ENCODE data around the gene SELENOO.

The SELENOO gene

DNA sequence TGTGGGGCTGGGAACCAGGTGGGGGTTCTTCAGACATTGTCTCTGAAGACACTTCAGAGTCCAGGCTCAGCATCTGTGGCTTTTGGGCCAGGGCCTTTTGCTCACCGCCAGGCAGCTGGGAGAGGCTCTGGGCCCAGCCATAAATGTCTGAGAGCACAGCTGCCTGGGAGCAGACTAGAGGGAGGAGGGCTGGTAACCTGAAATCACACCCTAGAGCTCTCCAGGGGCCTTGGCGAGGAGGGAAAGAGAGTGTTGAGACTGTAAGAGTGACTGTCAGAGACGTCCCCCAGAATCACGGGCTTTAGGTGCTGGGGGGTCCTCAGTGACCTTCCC is 11.0 kb upstream of the SELENOO start:
- H3K9ac ChIP-seq (ENCODE audit: low read length): no peak overlapping the region

DNA sequence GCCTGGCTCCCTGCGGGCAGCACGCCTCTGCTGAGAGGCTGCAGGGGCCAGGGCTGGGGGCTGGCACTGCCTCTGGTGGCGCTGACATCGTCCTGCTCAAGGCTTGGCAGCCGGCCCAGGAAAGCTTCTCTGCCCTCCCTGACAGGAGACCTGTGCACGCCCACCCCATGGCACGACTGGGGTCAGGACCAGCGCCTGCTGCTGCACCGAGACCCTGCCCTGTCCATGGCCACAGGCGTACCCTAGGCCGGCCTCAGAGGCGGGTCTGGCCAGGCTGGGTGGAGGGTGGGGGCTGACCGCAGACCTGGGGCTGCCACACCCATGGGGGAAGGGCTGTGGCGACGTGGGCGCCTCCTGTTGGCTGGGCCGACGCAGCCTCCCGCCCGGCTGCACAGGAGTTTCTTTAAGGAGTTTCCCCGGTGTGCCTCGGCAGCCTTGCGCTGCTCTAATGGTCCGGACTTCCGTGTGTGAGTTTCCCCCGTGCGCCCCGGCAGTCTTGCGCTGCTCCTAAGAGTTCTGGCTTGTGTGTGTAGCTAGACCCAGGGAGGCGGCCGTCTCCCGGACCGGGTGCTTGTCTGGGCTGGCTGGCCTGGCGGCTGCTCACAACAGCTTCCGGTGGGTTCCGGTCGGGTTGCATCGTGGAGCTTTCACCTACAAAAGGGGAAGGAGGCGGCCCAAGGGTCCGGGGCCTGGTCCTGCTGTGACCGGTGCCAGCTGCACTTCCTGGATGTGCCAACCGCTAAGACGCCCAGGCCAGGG is 10.4 kb upstream of the SELENOO start:
- Histone ChIP-seq H3K9ac (ENCODE audit: low read length) (no peak overlapping the region), H3K27me3 (ENCODE audit: control insufficient read depth in 1 of 2, insufficient read depth in 2 of 2, low read length in 2 of 2) (no peaks in the 10 kb centered on the region), H3K27ac (ENCODE audit: low read depth, low read length) (peak overlapping the region; percentile 72), H3K36me3 (ENCODE audit: insufficient read depth, low read length) (peaks cover 7% of the 10 kb centered on the region), H3K9me3 (ENCODE audit: low read length) (no peaks in the 10 kb centered on the region), H3K4me1 (ENCODE audit: insufficient read depth, low read length) (peaks cover 27% of the 10 kb centered on the region), H3K4me3 (ENCODE audit: low read depth in 1 of 2, low read length in 2 of 2) (peak overlapping the region; percentile 42 to 45)

More for the DNA sequence above, 11.0 kb upstream of the SELENOO start:
- Histone ChIP-seq H3K4me3 (ENCODE audit: low read depth in 1 of 2, low read length in 2 of 2) (peak overlapping the region; percentile 42 to 45), H3K9me3 (ENCODE audit: low read length) (no peaks in the 10 kb centered on the region), H3K36me3 (ENCODE audit: insufficient read depth, low read length) (peaks cover 7% of the 10 kb centered on the region), H3K27me3 (ENCODE audit: control insufficient read depth in 1 of 2, insufficient read depth in 2 of 2, low read length in 2 of 2) (no peaks in the 10 kb centered on the region), H3K4me1 (ENCODE audit: insufficient read depth, low read length) (peaks cover 27% of the 10 kb centered on the region), H3K27ac (ENCODE audit: low read depth, low read length) (peak overlapping the region; percentile 72)

DNA sequence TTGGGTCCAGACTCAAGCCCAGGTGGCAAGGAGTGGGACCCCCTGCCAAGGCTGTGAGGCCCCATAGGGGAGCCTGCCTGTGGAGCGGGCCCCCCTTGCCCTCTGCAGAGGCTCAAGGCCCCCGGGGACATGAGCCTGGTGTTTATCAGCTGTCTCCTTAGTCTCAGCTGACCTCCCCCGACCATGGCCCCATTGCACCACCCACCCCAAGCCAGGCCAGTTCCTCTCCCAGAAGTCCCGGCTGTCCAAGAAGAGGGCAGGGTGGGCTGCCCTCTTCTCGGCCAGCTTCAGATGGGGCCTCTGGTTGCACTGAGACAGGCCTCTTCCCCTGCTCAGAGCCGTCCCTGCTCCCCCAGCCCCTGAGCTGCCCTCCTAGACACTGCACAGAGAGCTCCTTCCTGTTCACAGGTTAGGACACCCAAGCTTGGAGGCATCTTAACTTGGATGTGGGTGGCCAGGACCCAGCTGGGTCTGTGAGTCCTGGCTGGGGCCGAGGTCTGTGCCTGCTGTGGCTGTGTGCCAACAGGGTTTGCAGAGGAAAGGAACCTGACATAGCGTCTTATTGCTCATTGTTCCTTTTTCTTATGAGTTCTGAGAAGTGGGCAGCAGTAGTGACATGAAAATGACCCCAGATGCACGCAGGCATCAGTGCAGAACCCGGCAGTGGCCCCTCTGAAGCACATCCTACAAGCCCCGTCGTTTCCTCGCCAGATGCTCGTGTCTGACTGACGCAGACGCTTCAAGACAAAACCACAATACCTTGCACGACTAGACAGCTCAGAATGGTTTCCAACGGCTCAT is 9.7 kb upstream of the SELENOO start:
- Histone ChIP-seq H3K27ac (ENCODE audit: low read depth, low read length) (peak overlapping the region; percentile 72), H3K4me3 (ENCODE audit: low read depth in 1 of 2, low read length in 2 of 2) (peak overlapping the region; percentile 42 to 45), H3K36me3 (ENCODE audit: insufficient read depth, low read length) (peaks cover 7% of the 10 kb centered on the region), H3K4me1 (ENCODE audit: insufficient read depth, low read length) (peaks cover 27% of the 10 kb centered on the region), H3K27me3 (ENCODE audit: control insufficient read depth in 1 of 2, insufficient read depth in 2 of 2, low read length in 2 of 2) (no peaks in the 10 kb centered on the region), H3K9me3 (ENCODE audit: low read length) (no peaks in the 10 kb centered on the region), H3K9ac (ENCODE audit: low read length) (no peak overlapping the region)

DNA sequence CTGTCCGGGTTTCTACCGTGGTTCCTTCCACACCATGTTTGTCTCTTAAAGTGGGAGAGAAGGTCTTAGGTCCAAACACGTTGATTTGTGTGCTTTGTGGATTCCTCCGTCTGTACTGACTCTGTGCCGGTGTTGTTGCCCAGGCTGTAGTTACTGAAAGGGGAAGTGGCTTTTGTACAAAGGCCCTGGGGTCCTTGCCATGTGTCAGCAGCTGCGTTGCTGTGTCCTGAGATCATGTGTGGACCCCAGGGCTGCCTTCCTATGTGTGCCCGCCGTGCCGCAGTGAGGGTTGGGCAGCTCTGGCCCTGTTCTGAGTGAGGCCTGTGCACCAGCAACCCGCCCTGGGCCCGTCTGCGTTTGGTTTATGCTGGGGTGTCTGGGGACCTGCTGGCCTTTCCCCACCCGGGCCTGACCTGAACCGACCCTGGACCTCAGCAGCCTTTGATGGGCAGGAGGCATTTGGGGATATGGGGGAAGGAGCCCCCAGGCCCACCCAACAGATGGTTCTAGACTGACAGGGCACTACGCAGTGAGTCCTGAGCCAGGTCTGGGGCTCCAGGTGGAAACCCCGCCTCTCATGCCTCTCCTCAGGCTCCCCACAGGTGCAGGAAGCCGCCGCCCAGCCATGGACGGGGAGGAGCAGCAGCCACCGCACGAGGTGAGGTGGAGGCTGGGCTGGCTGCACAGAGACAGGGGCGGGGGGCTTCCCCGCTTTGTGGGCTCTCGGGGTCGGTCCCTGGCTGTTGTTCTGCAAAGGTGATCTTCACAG is 8.2 kb upstream of the SELENOO start:
- Histone ChIP-seq H3K9ac (ENCODE audit: low read length) (no peak overlapping the region), H3K27ac (ENCODE audit: low read depth, low read length) (no peak overlapping the region), H3K4me3 (ENCODE audit: low read depth in 1 of 2, low read length in 2 of 2) (no peak overlapping the region)

DNA sequence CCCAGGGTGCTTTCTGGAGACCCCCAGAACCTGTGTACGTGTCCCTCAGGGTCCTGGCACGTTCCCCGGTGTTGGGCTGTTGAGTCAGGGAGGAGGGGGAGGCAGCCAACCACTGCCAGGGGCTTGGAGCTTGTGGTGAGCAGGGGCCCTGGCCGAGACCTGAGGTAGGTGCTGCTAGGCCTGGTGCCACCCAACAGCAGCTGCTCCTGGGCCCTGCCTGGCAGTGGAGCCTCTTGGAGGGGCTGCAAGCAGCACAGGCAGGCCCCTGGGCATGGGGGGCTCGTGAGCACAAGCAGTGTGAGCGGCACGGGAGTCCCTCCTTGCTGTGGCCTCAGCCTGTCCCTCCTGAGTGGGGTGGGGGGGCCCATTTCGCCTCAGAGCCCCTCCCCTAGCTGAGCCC is 7.2 kb upstream of the SELENOO start:
- H3K27ac ChIP-seq (ENCODE audit: low read depth, low read length): no peak overlapping the region
- H3K36me3 ChIP-seq (ENCODE audit: insufficient read depth, low read length): peaks cover 7% of the 10 kb centered on the region
- no peaks in the 10 kb centered on the region for H3K27me3 ChIP-seq (ENCODE audit: control insufficient read depth in 1 of 2, insufficient read depth in 2 of 2, low read length in 2 of 2)
- H3K4me1 ChIP-seq (ENCODE audit: insufficient read depth, low read length): peaks cover 19% of the 10 kb centered on the region
- no peak overlapping the region for H3K9ac ChIP-seq (ENCODE audit: low read length)
- H3K4me3 ChIP-seq (ENCODE audit: low read depth in 1 of 2, low read length in 2 of 2): no peak overlapping the region
- no peaks in the 10 kb centered on the region for H3K9me3 ChIP-seq (ENCODE audit: low read length)

More for the DNA sequence above, 8.2 kb upstream of the SELENOO start:
- no peaks in the 10 kb centered on the region for H3K27me3 ChIP-seq (ENCODE audit: control insufficient read depth in 1 of 2, insufficient read depth in 2 of 2, low read length in 2 of 2)
- peaks cover 7% of the 10 kb centered on the region for H3K36me3 ChIP-seq (ENCODE audit: insufficient read depth, low read length)
- H3K9me3 ChIP-seq (ENCODE audit: low read length): no peaks in the 10 kb centered on the region
- H3K4me1 ChIP-seq (ENCODE audit: insufficient read depth, low read length): peaks cover 19% of the 10 kb centered on the region

DNA sequence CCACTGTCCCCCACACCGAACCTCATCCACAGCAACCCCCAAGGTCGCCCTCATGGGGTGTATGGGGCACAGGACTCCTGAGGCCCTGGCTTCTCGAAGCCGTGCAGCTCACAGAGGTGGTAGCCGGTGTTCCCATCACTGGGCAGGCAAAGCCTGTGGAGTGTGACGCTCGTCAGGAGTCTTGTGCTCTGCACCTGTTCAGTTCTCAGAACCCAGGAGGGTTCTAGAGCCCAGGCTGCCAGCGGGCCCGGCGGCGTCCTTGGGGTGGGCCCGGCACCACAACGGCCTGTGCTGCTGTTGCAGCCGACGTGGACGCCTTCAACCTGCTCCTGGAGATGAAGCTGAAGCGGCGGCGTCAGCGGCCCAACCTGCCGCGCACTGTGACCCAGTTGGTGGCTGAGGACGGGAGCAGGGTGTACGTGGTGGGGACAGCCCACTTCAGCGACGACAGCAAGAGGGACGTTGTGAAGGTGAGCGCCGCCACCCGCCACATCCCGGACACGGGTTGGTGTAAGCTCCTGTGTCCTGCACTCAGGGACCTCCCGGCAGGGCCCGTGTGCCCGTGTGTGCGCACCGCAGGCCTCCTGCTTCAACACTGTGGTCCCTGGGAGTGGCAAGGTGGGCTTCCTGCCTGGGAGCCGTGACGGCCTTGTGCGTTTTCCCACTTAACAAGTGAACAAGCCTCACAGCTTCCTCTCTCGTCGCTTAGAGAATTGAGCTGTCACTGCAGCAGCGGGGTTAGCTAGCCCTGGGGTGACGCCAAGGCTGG is 6.6 kb upstream of the SELENOO start:
- H3K27ac ChIP-seq (ENCODE audit: low read depth, low read length): no peak overlapping the region
- H3K9me3 ChIP-seq (ENCODE audit: low read length): no peaks in the 10 kb centered on the region
- no peaks in the 10 kb centered on the region for H3K27me3 ChIP-seq (ENCODE audit: control insufficient read depth in 1 of 2, insufficient read depth in 2 of 2, low read length in 2 of 2)
- peaks cover 7% of the 10 kb centered on the region for H3K36me3 ChIP-seq (ENCODE audit: insufficient read depth, low read length)
- H3K4me1 ChIP-seq (ENCODE audit: insufficient read depth, low read length): peaks cover 18% of the 10 kb centered on the region
- no peak overlapping the region for H3K9ac ChIP-seq (ENCODE audit: low read length)
- no peak overlapping the region for H3K4me3 ChIP-seq (ENCODE audit: low read depth in 1 of 2, low read length in 2 of 2)

DNA sequence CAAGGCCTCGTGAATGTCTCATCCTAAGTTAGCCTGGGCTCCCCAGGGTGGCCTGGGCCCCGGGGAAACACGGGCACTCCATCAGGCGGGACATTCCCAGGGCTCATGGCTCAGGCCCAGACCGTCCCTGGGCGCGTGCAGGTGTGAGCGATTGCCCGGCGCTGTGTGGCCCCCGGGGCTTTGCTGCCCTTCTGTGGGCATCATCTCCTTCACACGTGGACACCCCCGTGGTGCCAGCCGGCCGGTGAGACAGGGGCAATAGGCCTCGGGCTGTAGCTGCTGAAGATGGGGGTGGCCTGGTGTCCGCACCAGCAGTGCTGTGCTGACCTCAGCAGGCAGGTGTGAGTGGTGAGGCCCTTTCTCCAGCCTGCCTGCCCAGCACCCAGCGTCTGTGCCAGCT is 4.6 kb upstream of the SELENOO start:
- Histone ChIP-seq H3K9ac (ENCODE audit: low read length) (no peak overlapping the region), H3K4me3 (ENCODE audit: low read depth in 1 of 2, low read length in 2 of 2) (no peak overlapping the region), H3K27ac (ENCODE audit: low read depth, low read length) (no peak overlapping the region), H3K9me3 (ENCODE audit: low read length) (no peaks in the 10 kb centered on the region), H3K27me3 (ENCODE audit: control insufficient read depth in 1 of 2, insufficient read depth in 2 of 2, low read length in 2 of 2) (no peaks in the 10 kb centered on the region), H3K4me1 (ENCODE audit: insufficient read depth, low read length) (peaks cover 8% of the 10 kb centered on the region), H3K36me3 (ENCODE audit: insufficient read depth, low read length) (peaks cover 7% of the 10 kb centered on the region)

DNA sequence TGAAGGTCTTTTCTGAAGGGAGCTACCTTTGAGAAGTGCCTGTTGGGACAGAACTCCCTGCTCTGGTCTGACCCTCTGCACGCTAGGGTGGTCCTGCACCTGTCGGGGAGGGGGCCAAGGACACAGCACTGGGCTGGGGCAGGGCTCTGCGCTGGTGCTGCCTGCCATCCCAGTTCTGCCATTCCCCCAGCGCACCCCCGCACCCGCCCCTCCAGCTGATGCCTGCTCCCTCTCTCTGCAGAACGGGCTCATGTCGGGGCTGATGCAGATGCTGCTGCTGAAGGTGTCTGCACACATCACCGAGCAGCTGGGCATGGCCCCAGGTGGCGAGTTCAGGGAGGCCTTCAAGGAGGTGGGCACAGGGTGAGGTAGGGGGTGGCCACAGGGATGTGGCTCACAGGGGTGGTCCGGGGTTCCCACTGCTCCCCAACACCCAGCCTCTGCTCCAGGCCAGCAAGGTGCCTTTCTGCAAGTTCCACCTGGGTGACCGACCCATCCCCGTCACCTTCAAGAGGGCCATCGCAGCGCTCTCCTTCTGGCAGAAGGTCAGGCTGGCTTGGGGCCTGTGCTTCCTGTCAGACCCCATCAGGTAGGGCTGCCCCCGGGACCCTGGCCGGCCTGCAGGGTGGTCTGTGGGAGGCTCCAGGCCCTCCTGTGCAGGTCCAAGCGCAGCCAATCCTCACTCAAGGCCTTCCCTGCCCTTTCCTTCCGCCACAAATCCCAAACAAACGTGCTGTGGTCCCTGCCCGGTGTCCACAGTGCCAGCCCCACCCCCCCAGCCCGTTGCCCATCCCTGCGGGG is 3.6 kb upstream of the SELENOO start:
- Histone ChIP-seq H3K27ac (ENCODE audit: low read depth, low read length) (no peak overlapping the region), H3K36me3 (ENCODE audit: insufficient read depth, low read length) (peaks cover 7% of the 10 kb centered on the region), H3K4me3 (ENCODE audit: low read depth in 1 of 2, low read length in 2 of 2) (no peak overlapping the region), H3K27me3 (ENCODE audit: control insufficient read depth in 1 of 2, insufficient read depth in 2 of 2, low read length in 2 of 2) (no peaks in the 10 kb centered on the region), H3K9me3 (ENCODE audit: low read length) (no peaks in the 10 kb centered on the region), H3K9ac (ENCODE audit: low read length) (no peak overlapping the region), H3K4me1 (ENCODE audit: insufficient read depth, low read length) (peaks cover 12% of the 10 kb centered on the region)

DNA sequence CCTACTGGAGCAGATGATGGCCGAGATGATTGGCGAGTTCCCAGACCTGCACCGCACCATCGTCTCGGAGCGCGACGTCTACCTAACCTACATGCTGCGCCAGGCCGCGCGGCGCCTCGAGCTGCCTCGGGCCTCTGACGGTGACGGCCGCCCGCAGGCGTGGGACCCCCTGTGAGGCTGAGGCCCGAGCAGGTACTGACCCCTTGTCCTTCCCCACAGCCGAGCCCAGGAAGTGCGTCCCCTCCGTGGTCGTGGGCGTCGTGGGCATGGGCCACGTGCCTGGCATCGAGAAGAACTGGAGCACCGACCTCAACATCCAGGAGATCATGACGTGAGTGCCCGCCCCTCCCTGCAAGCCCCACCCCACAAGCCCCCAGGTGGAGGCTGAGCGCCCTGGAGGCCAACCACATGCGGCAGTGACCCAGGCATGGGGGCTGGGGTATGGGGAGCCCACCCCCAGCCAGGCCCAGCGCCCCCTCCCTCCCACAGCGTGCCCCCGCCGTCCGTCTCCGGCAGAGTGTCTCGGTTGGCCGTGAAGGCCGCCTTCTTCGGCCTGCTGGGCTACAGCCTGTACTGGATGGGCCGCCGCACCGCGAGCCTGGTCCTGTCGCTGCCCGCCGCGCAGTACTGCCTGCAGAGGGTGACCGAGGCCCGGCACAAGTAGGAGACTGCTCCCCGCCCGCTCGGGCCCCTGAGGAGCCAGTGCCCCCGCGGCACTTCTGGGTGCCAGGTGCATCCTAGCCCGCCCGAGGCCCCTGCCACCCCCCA is 2.8 kb upstream of the SELENOO start:
- Histone ChIP-seq H3K4me3 (ENCODE audit: low read depth in 1 of 2, low read length in 2 of 2) (no peak overlapping the region), H3K9ac (ENCODE audit: low read length) (no peak overlapping the region), H3K27me3 (ENCODE audit: control insufficient read depth in 1 of 2, insufficient read depth in 2 of 2, low read length in 2 of 2) (no peaks in the 10 kb centered on the region), H3K9me3 (ENCODE audit: low read length) (no peaks in the 10 kb centered on the region), H3K4me1 (ENCODE audit: insufficient read depth, low read length) (peaks cover 17% of the 10 kb centered on the region), H3K36me3 (ENCODE audit: insufficient read depth, low read length) (peaks cover 9% of the 10 kb centered on the region), H3K27ac (ENCODE audit: low read depth, low read length) (no peak overlapping the region)

DNA sequence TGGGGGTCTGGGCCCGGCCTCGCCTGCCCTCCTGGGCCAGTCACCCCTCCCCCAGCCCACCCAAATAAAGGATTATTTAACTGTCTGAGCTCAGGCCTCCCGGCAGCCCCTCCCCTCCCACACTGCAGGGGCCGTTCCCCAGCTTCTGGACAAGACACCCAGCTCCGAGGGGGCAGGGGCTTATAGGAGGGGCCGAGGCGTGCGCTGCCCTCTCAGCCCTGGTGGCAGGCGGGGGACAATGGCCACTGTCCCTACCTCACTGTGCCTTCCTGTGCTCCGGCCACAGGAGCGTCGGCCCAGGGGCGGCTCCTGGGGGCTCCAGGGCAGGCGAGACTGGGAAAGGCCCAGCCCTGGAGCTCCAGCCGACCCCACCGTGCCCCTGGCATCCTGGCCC is 2.2 kb upstream of the SELENOO start:
- Histone ChIP-seq H3K9me3 (ENCODE audit: low read length) (no peaks in the 10 kb centered on the region), H3K9ac (ENCODE audit: low read length) (no peak overlapping the region), H3K4me1 (ENCODE audit: insufficient read depth, low read length) (peaks cover 17% of the 10 kb centered on the region), H3K4me3 (ENCODE audit: low read depth in 1 of 2, low read length in 2 of 2) (no peak overlapping the region), H3K27ac (ENCODE audit: low read depth, low read length) (no peak overlapping the region), H3K36me3 (ENCODE audit: insufficient read depth, low read length) (peaks cover 15% of the 10 kb centered on the region), H3K27me3 (ENCODE audit: control insufficient read depth in 1 of 2, insufficient read depth in 2 of 2, low read length in 2 of 2) (no peaks in the 10 kb centered on the region)

All from muscle layer of colon (tissue), 2 donors.